Esophagus squamous epithelium (tissue), 4 donors: ENCODE results near the gene ZNF184.

Experiments used
- POLR2A ChIP-seq, 4 donors: fragments of 450-650 bp; IDR thresholded peaks; one replicate each; pipeline ENCODE4 v1.6.1; 2017; ENCODE audit warnings: antibody characterized with exemption in 4 of 4, mild to moderate bottlenecking in 4 of 4, moderate library complexity in 3 of 4
- TF ChIP-seq, protein P1 (sequence below), 6 experiments: fragments of 450-650 bp in 4 of 6; fragments of 200-600 bp in 2 of 6; sonication (generic) in 2 of 6; IDR thresholded peaks; one replicate each; pipeline ENCODE4 v1.5.1; 2016 to 2019; ENCODE audit warnings: antibody characterized with exemption in 6 of 6, mild to moderate bottlenecking in 4 of 6, moderate library complexity in 4 of 6

DNA sequence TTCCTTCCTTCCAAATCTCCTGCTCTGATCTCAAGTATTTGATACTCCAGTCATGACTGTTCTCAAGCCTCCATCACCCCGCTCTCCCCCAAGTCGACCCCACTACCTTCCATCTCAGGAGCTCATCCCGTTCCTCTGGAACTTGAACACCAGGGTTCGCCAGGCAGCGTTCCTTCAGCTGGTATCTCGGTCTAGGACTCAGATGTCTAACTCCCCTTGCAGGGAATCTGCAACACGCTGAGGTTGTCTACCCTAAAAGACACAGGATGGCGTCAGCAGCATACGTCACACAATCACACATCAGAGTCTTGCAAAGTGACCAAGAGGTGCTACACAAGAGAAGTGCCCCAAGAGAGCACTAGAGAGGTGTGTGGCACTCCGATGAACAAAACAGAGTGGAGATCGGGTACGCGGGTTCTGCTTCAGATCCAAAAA is 706 bp downstream of the ZNF184 start:
- no peak for TF ChIP-seq POLR2A (IDR thresholded peaks at IDR 0.05)
- TF ChIP-seq, protein P1, sequence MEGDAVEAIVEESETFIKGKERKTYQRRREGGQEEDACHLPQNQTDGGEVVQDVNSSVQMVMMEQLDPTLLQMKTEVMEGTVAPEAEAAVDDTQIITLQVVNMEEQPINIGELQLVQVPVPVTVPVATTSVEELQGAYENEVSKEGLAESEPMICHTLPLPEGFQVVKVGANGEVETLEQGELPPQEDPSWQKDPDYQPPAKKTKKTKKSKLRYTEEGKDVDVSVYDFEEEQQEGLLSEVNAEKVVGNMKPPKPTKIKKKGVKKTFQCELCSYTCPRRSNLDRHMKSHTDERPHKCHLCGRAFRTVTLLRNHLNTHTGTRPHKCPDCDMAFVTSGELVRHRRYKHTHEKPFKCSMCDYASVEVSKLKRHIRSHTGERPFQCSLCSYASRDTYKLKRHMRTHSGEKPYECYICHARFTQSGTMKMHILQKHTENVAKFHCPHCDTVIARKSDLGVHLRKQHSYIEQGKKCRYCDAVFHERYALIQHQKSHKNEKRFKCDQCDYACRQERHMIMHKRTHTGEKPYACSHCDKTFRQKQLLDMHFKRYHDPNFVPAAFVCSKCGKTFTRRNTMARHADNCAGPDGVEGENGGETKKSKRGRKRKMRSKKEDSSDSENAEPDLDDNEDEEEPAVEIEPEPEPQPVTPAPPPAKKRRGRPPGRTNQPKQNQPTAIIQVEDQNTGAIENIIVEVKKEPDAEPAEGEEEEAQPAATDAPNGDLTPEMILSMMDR (IDR thresholded peaks at IDR 0.05) = no peak
